KMS-11 (cell line): ENCODE measurements around the gene ATP1A1.

Experiments
- H2AFZ ChIP-seq: fragments of 200-600 bp; sonication (generic); 2 replicates; pipeline ENCODE4 v1.6.1; 2016; ENCODE audit warnings: antibody characterized with exemption, mixed run types, low read depth
- H3K27ac ChIP-seq: fragments of 200-600 bp; sonication (generic); 2 replicates; pipeline ENCODE4 v1.6.1; 2016; ENCODE audit warnings: mild to moderate bottlenecking, mixed run types
- H3K27me3 ChIP-seq: fragments of 200-600 bp; sonication (generic); 2 replicates; pipeline ENCODE4 v1.6.1; 2017; ENCODE audit warnings: mild to moderate bottlenecking, low read depth, mixed run types, moderate library complexity; ENCODE audit not compliant: insufficient read depth
- H3K36me3 ChIP-seq: fragments of 200-600 bp; sonication (generic); 2 replicates; pipeline ENCODE4 v1.6.1; 2017; ENCODE audit warnings: mild to moderate bottlenecking, mixed run types; ENCODE audit not compliant: insufficient read depth
- H3K4me1 ChIP-seq: fragments of 200-600 bp; sonication (generic); 2 replicates; pipeline ENCODE4 v1.6.1; 2016; ENCODE audit warnings: mild to moderate bottlenecking, low read depth, mixed run types; ENCODE audit not compliant: poor library complexity, severe bottlenecking
- H3K4me2 ChIP-seq: fragments of 200-600 bp; sonication (generic); 2 replicates; pipeline ENCODE4 v1.7.0; 2016; ENCODE audit warnings: mild to moderate bottlenecking, mixed run types
- H3K4me3 ChIP-seq: fragments of 200-600 bp; sonication (generic); IDR thresholded peaks from 2 replicates; pipeline ENCODE4 v1.6.1; 2017; ENCODE audit warnings: low read depth, low read length, mixed read lengths; ENCODE audit not compliant: insufficient read depth
- H3K79me2 ChIP-seq: fragments of 200-600 bp; sonication (generic); 2 replicates; pipeline ENCODE4 v1.6.1; 2016; ENCODE audit warnings: low read depth, mixed run types; ENCODE audit not compliant: insufficient read depth
- H3K9ac ChIP-seq: fragments of 200-600 bp; sonication (generic); 2 replicates; pipeline ENCODE4 v1.6.1; 2016; ENCODE audit warnings: mild to moderate bottlenecking, mixed run types
- H4K20me1 ChIP-seq: fragments of 200-600 bp; sonication (generic); 2 replicates; pipeline ENCODE4 v1.6.1; 2016; ENCODE audit warnings: mild to moderate bottlenecking, mixed run types; ENCODE audit not compliant: insufficient read depth
- TF ChIP-seq, protein P1 (sequence below): fragments of 200-600 bp; sonication (generic); conservative IDR thresholded peaks from 2 replicates; pipeline ENCODE4 v1.6.1; 2017; ENCODE audit warnings: low read depth, mild to moderate bottlenecking, antibody characterized with exemption, low read length, moderate library complexity, mixed read lengths

The ATP1A1 gene

DNA sequence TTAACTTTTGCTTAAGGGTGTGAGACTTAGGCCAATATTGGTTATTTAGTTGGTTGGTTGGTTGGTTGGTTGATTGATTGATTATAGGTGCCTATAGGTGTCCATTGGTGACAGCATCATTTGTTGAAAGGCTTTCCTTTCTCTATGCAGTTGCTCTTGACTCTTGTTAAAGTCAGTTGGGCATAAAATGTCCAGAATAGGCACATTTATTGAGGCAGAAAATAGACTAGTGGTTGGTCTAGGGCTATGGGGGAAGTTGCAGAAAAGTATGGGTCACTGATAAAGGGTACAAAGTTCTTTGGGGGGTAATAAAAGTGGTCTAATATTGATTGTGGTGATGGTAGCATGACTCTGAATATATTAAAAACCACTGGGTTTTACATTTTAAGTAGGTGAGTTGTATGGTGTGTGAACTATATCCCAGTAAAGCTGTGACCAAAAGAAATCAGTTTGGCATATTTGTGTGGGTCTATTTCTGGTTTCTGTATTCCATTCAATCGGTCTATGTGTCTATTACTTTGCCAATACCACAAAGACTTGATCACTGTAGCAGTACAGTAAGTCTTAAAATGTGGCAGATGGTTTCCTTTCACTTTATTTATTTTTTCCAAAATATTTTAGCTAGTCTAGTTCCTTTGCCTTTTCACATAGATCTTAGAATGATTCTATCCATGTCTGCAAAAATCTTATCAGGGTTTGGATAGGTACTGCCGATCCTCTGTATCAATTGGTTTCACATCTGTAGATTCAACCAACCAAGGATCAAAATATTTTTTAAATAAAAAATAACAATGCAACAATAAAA is 63.0 kb downstream of the ATP1A1 start:
- Histone ChIP-seq H3K4me1 (no peaks in the 10 kb centered on the region), H4K20me1 (no peaks in the 10 kb centered on the region), H3K27ac (no peak overlapping the region), H3K27me3 (no peaks in the 10 kb centered on the region), H3K9ac (no peak overlapping the region), H3K79me2 (no peaks in the 10 kb centered on the region), H2AFZ (no peak overlapping the region), H3K4me2 (no peak overlapping the region), H3K4me3 (no peak overlapping the region), H3K36me3 (no peaks in the 10 kb centered on the region)
- TF ChIP-seq, protein P1, sequence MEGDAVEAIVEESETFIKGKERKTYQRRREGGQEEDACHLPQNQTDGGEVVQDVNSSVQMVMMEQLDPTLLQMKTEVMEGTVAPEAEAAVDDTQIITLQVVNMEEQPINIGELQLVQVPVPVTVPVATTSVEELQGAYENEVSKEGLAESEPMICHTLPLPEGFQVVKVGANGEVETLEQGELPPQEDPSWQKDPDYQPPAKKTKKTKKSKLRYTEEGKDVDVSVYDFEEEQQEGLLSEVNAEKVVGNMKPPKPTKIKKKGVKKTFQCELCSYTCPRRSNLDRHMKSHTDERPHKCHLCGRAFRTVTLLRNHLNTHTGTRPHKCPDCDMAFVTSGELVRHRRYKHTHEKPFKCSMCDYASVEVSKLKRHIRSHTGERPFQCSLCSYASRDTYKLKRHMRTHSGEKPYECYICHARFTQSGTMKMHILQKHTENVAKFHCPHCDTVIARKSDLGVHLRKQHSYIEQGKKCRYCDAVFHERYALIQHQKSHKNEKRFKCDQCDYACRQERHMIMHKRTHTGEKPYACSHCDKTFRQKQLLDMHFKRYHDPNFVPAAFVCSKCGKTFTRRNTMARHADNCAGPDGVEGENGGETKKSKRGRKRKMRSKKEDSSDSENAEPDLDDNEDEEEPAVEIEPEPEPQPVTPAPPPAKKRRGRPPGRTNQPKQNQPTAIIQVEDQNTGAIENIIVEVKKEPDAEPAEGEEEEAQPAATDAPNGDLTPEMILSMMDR: no peak

DNA sequence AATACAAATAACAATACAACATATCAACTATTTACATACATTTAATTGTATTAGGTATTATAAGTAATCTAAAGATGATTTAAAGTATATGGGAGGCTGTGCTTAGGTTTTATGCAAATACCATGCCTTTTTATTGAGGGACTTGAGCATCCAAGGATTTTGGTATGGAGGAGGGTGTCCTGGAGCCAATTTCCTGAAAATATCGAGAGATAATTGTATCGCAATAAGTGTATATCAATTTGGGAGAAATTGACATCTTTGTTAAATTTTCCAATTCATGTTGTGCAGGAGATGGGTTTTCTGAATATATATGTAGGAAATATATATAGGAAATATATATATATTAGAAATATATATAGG is 63.5 kb downstream of the ATP1A1 start:
- Histone ChIP-seq H3K9ac (no peak overlapping the region), H3K36me3 (no peaks in the 10 kb centered on the region), H3K4me3 (no peak overlapping the region), H2AFZ (no peak overlapping the region), H3K27ac (no peak overlapping the region), H4K20me1 (no peaks in the 10 kb centered on the region), H3K79me2 (no peaks in the 10 kb centered on the region), H3K4me1 (no peaks in the 10 kb centered on the region), H3K27me3 (no peaks in the 10 kb centered on the region), H3K4me2 (no peak overlapping the region)
- TF ChIP-seq, protein P1: no peak

DNA sequence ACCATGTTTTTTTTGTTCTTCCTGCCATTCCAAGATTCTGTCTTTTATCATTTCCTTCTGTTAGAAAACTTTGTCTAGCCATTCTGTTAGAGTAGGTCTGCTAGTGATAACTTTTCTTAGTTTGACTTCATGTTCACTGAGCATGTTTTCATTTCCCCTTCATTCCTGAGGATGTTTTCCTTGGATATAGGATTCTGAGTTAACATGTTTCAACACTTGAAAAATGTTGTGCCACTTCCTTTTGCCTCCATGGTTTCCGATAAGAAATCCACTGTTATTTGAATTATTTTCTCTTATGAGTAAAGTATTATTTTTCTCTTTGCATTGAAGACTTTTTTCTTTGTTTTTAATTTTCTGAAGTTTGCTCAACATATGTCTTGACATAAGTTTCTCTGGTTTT is 66.7 kb downstream of the ATP1A1 start:
- Histone ChIP-seq H2AFZ (no peak overlapping the region), H3K27me3 (no peaks in the 10 kb centered on the region), H4K20me1 (no peaks in the 10 kb centered on the region), H3K79me2 (no peaks in the 10 kb centered on the region), H3K4me1 (no peaks in the 10 kb centered on the region), H3K9ac (no peak overlapping the region), H3K4me3 (no peak overlapping the region), H3K4me2 (no peak overlapping the region), H3K27ac (no peak overlapping the region), H3K36me3 (no peaks in the 10 kb centered on the region)
- TF ChIP-seq, protein P1: no peak

DNA sequence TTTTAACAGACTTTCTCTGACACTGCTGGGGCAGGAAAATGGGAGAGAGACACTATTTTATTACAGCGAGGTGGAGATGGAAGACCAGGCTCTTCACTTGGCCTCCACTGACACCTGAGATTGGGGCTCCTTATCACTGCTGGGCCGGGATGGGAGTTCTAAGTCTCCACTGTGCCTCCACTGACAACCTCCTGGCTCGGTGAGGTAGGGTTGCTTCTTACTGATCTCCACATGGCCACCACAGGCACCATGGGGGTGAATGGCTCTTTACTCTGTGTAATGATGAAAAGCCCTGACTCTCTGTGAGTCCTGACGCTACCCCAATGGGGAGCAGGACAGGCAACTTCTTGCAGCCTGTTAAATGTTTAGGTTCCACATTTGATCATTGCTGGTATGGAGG is 67.7 kb downstream of the ATP1A1 start:
- H3K27ac ChIP-seq: no peak overlapping the region
- H3K27me3 ChIP-seq: no peaks in the 10 kb centered on the region
- no peaks in the 10 kb centered on the region for H3K4me1 ChIP-seq
- H3K4me2 ChIP-seq: no peak overlapping the region
- TF ChIP-seq, protein P1: no peak
- H3K36me3 ChIP-seq: no peaks in the 10 kb centered on the region
- no peaks in the 10 kb centered on the region for H4K20me1 ChIP-seq
- H3K79me2 ChIP-seq: no peaks in the 10 kb centered on the region
- H3K4me3 ChIP-seq: no peak overlapping the region
- H3K9ac ChIP-seq: no peak overlapping the region
- no peak overlapping the region for H2AFZ ChIP-seq
